ENCODE measurements around the gene ATP11B. TPM values are rescaled to one million over a fixed set of nuclear protein-coding genes. Genes with fewer than 3 reads are reported as not detected.

The ATP11B gene
- total RNA-seq: 96.0 and 115 TPM in 2 replicates

GRCh38 chr3:182792901-182793662, at the start of gene ATP11B:
Gene ATP11B, plus strand, starts transcription at chr3:182793504. Its CDS starts 256 bp downstream, at chr3:182793760.

Other genes starting within 250 kb of the ATP11B start
- 34.9 and 45.1 TPM in 2 replicates for gene DCUN1D1, start 187.0 kb downstream of the ATP11B start, total RNA-seq